Ovary (tissue), 9 donors: ENCODE measurements around the gene SERPINA5. TPM values are rescaled to one million over a fixed set of nuclear protein-coding genes. Genes with fewer than 3 reads are reported as not detected.

Experiments used
- DNase-seq, 5 donors: peaks; one replicate each; pipeline ENCODE4 v3.0.0-alpha.2; 2019 to 2020
- H3K27ac ChIP-seq, 2 donors: fragments of 200-600 bp; one replicate each; pipeline versions ENCODE4 v1.5.1 to v1.8.0; 2019 to 2022
- H3K27me3 ChIP-seq: fragments of 200-600 bp; one replicate; pipeline ENCODE4 v1.8.0; 2022
- H3K36me3 ChIP-seq: fragments of 200-600 bp; sonication (generic); one replicate; pipeline ENCODE4 v1.5.1; 2019
- H3K4me1 ChIP-seq: one replicate; pipeline ENCODE4 v1.8.1; 2013; ENCODE audit warnings: mild to moderate bottlenecking, moderate library complexity; ENCODE audit not compliant: insufficient read depth
- H3K4me3 ChIP-seq: fragments of 200-600 bp; sonication (generic); one replicate; pipeline ENCODE4 v1.5.1; 2017
- H3K9me3 ChIP-seq, 2 donors: fragments of 200-600 bp in 1 of 2; sonication (generic) in 1 of 2; one replicate each; pipeline versions ENCODE4 v1.5.1 to v1.8.1; 2013 to 2019; ENCODE audit warnings: mild to moderate bottlenecking in 1 of 2, moderate library complexity in 1 of 2
- CTCF ChIP-seq, 3 donors: fragments of 450-650 bp in 2 of 3; fragments of 200-600 bp in 1 of 3; IDR thresholded peaks; one replicate each; pipeline versions ENCODE4 v1.5.1 to v1.8.0; 2016 to 2022; ENCODE audit warnings: antibody characterized with exemption in 3 of 3, mild to moderate bottlenecking in 1 of 3
- EP300 ChIP-seq: sonication (generic); formaldehyde crosslinking; IDR thresholded peaks from one replicate; pipeline ENCODE4 v1.6.1; 2017; ENCODE audit warnings: antibody characterized with exemption
- POLR2A ChIP-seq: fragments of 450-650 bp; IDR thresholded peaks from one replicate; pipeline ENCODE4 v1.6.1; 2017; ENCODE audit warnings: antibody characterized with exemption, mild to moderate bottlenecking, moderate library complexity
- WGBS, 3 donors: extraction: QIAGEN DNeasy Blood & Tissue Kit in 1 of 3; methylation state at CpG; one replicate each; pipeline versions ENCODE4 v1.1.5 to v1.1.7; 2013 to 2017; 5-methylcytosine and 5-hydroxymethylcytosine counted together
- intact Hi-C, 4 donors: fragments of 100-400 bp; cut with DNase I; formaldehyde crosslinking; loops; one replicate each; pipeline versions ENCODE4 v1.11.0 to v1.15.1; 2022 to 2023
- polyA plus RNA-seq, 2 donors: library from polyadenylated mRNA; stranded (reverse); fragments of 200-250 nt in 1 of 2; fragments of 350-450 nt in 1 of 2; fragmentation: Illumina TruSeq in 1 of 2; extraction: RNeasy Lipid Tissue Mini Kit (QIAGEN cat#74804) in 1 of 2; gene quantifications; one replicate each; pipeline ENCODE4 v1.2.3, GENCODE V29; 2013 to 2014
- total RNA-seq, 7 donors: library from RNA; depleted of rRNA in 2 of 7; stranded (reverse); fragments of >200 nt in 2 of 7; fragmentation: NEBNext Ultra II Directional in 3 of 7; extraction: Animal tissue kit (Norgen Biotek cat#: 25700) in 3 of 7; gene quantifications; one replicate each; pipeline versions ENCODE4 v1.1.0 to v1.2.4, GENCODE V29; 2016 to 2023
- donor health status: DM: no; HTN: no; CAD: no; lungs with moderate emphysema.
- donor health status: DM: no; HTN: no; CAD: no.
- donor health status: Bipolar disorder and iron deficiency.
- donor health status: DM: yes; HTN: yes; CAD: no.
- donor health status: DM: no; HTN: no; CAD: no.
- donor health status: DM: yes; HTN: yes; CAD: no.

The SERPINA5 gene
- total and polyA plus RNA-seq, 9 donors: 8.3 to 66.2 (median 23.8) TPM

GRCh38 chr14:94615823-94616570 is 34.8 kb downstream of the SERPINA5 start:
- peaks cover 25% of the 10 kb centered on the region for H3K4me1 ChIP-seq
- no peak overlapping the region for H3K27ac ChIP-seq
- DNase-seq: no peak
- intact Hi-C loops: loop anchor here in 1 of 4 donors (5.0 kb wide), 1 partner anchor 566 kb away; no protein-coding TSS in a partner anchor
- H3K36me3 ChIP-seq: no peaks in the 10 kb centered on the region
- TF ChIP-seq CTCF (IDR thresholded peaks at IDR 0.05) (no peak), EP300 (no peak), POLR2A (no peak)
- 92 to 96% (median 93%) methylated on average over 8 of the region's 8 CpGs for WGBS, 3 donors
- H3K9me3 ChIP-seq: no peaks in the 10 kb centered on the region
- H3K27me3 ChIP-seq: no peaks in the 10 kb centered on the region
- no peak overlapping the region for H3K4me3 ChIP-seq

- intact Hi-C loops: loop anchor here in 1 of 4 donors (5.0 kb wide), 1 partner anchor 565 kb away; no protein-coding TSS in a partner anchor
- TF ChIP-seq CTCF (IDR thresholded peaks at IDR 0.05) (no peak), POLR2A (no peak), EP300 (no peak)
- no peaks in the 10 kb centered on the region for H3K9me3 ChIP-seq
- H3K36me3 ChIP-seq: no peaks in the 10 kb centered on the region
- 90 to 95% (median 94%) methylated on average over 5 of the region's 5 CpGs for WGBS, 3 donors
- H3K27ac ChIP-seq: no peak overlapping the region
- peaks cover 23% of the 10 kb centered on the region for H3K4me1 ChIP-seq
- no peak for DNase-seq
- no peak overlapping the region for H3K4me3 ChIP-seq
- no peaks in the 10 kb centered on the region for H3K27me3 ChIP-seq
These were observed 36.2 kb downstream of the SERPINA5 start for GRCh38 chr14:94617366-94617941.

- H3K9me3 ChIP-seq: no peaks in the 10 kb centered on the region
- peaks cover 21% of the 10 kb centered on the region for H3K4me1 ChIP-seq
- no peaks in the 10 kb centered on the region for H3K27me3 ChIP-seq
- intact Hi-C loops: loop anchor here in 1 of 4 donors (5.0 kb wide), 1 partner anchor 564 kb away; no protein-coding TSS in a partner anchor
- H3K36me3 ChIP-seq: no peaks in the 10 kb centered on the region
- WGBS, 3 donors: 75 to 98% (median 97%) methylated on average over 3 of the region's 3 CpGs
- H3K4me3 ChIP-seq: no peak overlapping the region
- TF ChIP-seq EP300 (no peak), CTCF (IDR thresholded peaks at IDR 0.05) (no peak), POLR2A (no peak)
- DNase-seq: no peak
- H3K27ac ChIP-seq: no peak overlapping the region
These were observed 37.0 kb downstream of the SERPINA5 start for GRCh38 chr14:94617988-94618822.

GRCh38 chr14:94619297-94619696 is 38.1 kb downstream of the SERPINA5 start:
- DNase-seq: no peak

More at GRCh38 chr14:94619297-94619696, 38.1 kb downstream of the SERPINA5 start:
- intact Hi-C loops: loop anchor here in 1 of 4 donors (5.0 kb wide), 1 partner anchor 563 kb away; no protein-coding TSS in a partner anchor
- no peaks in the 10 kb centered on the region for H3K27me3 ChIP-seq
- H3K27ac ChIP-seq: no peak overlapping the region
- WGBS, 3 donors: 88 to 91% (median 88%) methylated on average over 6 of the region's 6 CpGs
- no peaks in the 10 kb centered on the region for H3K36me3 ChIP-seq
- H3K9me3 ChIP-seq: no peaks in the 10 kb centered on the region
- H3K4me1 ChIP-seq: peaks cover 11% of the 10 kb centered on the region
- H3K4me3 ChIP-seq: no peak overlapping the region
- TF ChIP-seq POLR2A: no peak
- TF ChIP-seq EP300: no peak
- no peak for TF ChIP-seq CTCF (IDR thresholded peaks at IDR 0.05)
